GM19025 (cell line): ENCODE data around the gene CGNL1.

ENCODE experiments used
- ATAC-seq: cut with Tn5 transposase; IDR thresholded peaks from one replicate; pipeline ENCODE4 v1.9.1; 2021; ENCODE audit warnings: mild to moderate bottlenecking, low read depth, moderate library complexity; ENCODE audit not compliant: unreplicated experiment

Gene CGNL1

GRCh38 chr15:57419335-57419734 is 43.0 kb downstream of the CGNL1 start:
- ATAC-seq, result no peak

DNA sequence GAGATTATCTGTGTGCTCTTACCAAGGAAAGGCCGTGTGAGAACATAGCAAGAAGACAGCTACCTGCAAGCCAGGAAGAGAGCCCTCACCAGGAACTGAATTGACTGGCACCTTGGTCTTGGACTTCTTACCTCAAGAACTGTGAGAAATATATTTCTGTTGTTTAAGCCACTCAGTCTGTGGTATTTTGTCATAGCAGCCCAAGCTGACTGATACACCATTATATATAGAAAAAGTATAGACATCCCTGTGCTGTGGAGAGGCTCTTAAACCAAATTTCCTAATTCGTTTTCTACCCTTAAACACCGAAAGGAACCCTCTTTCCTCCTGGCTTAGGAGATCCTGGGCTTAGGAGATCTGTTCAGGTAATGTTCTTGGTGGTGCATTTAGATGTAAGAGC is 44.8 kb downstream of the CGNL1 start:
- no peak for ATAC-seq

- no peak for ATAC-seq
Measured at GRCh38 chr15:57421551-57421950, 45.2 kb downstream of the CGNL1 start.

DNA sequence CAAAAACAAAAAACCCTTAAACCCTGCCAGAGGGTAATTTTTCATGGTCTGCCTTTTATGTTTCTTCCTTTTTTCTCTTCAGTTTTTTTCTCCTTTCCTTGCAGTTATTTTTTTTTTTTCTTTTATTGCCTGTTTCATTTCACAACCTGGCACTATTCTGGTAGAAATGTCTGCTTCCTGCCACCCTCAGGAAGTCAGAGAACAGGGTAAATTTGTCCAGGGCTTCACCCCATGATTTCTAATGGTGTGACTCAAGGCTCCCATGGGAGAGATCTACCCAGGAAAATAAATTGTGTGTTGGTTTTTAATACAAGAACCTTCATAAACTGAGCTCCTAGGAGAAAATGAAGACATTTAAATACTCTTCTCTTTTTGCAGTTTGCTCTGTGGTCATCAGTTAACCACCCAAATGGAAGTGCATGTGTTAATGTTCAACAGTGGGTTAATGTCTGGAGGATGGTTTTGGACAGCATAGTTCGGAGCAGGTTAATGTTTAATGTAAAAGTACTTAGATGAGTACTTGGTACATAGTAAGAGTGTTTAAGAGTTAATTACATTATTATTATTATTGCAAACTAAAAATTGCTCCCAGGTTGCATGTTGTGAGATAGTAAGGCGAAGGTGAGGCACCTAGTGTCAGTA is 45.9 kb downstream of the CGNL1 start:
- peak; percentile 86 for ATAC-seq

DNA sequence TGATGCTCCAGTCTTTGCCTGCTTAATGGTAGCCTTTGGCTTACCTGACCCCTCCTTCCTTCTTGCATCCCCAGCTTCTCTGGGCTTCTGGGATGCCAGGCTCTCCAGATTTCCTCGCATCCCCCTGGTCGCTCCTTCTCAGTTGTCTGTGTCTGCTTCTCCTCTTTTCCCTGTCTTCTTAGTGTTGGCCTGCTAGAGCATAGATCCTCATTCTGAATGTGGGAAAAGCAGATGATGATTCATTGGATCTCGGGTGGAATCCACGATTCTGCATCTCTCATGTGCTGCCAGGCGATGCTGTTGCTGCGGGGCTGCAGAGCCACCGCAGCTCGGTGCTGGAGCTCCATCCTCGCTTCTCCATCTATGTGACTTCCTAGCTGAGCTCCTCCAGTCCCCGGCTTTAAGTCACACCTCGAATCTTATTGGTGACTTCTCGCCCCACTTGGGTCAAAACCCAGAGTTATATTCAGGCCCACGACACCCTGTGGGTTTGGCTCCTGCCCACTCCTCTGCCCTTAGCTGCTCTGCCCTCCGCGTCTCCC is 47.4 kb downstream of the CGNL1 start:
- no peak for ATAC-seq

DNA sequence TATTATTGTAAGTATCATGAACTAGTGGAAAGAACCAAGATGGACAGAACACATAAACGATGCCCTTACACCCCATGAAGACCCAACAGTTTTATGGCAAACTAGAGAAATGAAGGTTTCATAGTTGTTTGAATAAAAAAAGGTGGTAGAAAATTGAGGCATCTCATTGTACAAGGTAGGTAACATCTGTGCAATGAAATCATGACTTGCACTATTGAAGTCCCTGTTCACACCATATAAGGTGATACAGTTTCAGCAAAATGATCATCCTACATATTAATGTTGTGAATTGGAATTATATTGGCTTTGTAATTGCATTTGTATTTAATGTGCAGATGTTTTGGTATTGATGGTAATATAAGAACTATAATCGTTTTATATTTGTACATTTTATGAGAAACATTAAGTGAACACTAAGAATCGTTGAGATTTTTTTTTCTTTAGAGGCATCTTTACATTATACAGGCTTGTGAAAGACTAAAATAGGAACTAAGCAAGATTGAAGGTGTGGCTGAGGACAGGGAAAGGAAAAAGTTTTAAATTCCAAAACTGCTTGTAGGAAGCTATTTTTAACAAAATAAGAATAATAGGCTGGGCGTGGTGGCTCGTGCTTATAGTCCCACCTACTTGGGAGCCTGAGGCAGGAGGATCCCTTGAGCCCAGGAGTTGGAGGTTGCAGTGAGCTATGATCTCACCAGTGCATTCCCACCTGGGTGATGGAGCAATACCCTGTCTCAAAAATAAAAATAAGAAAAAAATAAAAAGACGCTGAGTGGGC is 48.5 kb downstream of the CGNL1 start:
- no peak for ATAC-seq

- no peak for ATAC-seq
Measured at GRCh38 chr15:57425842-57426241, 49.5 kb downstream of the CGNL1 start.

GRCh38 chr15:57427367-57427821 is 51.1 kb downstream of the CGNL1 start:
- ATAC-seq, result no peak

DNA sequence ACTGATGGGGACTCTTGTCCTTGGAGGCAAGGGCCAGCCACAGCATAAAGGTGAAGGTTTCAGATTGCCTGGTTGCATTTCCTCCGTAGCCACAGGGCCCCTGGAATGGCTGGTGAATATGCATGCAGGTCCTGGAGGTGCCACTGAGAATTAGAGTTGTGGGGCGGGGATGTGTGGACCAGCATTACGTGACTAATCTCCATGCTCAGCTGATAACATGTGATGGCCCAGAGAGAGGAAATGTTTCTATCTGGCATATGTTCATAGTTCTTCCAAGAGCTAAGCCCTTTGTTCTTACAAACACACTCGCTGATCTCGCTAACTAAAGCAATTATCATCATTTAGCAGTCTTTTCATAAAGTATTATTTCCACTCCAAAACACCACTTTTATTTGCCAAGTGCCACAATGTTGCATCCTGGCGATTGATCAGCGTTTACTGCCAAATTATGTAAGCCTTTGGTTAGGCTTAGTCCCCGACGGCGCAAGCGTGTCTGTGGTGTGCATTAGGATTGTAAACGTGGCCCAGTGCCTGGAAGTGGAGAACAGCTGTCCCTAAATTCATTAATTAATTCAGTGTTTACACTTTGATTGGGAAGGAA is 55.9 kb downstream of the CGNL1 start:
- no peak for ATAC-seq

DNA sequence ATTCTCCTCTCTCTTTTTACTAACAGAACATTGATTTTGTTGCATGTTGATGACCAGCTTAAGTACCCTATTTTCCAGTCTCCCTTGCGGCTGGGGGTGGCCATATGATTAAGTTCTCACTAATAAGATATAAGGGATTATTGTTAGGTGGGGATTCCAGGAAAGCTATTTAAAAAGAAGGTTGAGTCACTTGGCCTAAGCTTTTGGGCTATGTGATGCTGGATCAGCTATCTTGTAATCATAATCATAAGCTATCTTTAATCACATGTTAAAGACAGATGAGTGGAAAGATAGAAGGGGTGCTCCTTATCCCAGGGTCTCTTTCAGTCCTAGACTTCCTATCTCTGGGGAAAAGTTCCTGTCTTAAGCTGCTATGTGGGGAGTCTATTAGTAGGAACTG is 59.9 kb downstream of the CGNL1 start:
- ATAC-seq, result no peak

DNA sequence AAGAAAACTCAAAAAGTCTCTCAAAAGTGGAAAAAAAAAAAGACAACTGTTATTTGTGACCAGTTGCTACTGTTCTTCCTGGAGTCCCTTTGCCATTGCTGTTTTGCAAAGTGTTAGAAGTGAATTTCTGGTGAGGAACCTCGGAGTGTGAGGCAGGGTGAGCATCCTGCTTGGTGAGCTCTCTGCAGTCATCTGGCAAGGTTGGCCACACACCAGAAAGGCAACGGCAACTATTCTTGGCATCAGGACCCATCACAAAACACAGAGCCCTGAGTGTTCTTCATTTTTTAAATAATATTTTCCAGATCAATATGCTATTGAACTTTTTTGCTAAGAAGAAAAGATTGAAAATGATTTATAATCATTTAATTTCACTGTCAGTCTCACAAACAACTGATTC is 60.7 kb downstream of the CGNL1 start:
- ATAC-seq, result no peak

GRCh38 chr15:57437564-57437963 is 61.3 kb downstream of the CGNL1 start:
- ATAC-seq, result no peak

DNA sequence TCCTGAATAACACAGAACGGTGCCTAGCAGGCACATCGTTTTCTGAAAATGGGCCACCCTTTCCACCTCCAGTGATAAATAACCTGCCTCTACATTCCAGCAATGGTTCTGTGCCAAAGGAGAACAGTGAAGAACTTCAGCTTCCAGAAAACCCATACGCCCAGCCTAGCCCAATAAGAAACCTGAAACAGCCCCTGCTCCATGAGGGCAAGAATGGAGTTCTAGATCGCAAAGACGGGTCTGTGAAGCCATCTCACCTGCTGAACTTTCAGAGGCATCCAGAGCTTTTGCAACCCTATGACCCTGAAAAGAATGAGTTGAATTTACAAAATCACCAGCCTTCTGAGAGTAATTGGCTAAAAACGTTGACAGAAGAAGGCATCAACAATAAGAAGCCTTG is 61.9 kb downstream of the CGNL1 start:
- ATAC-seq, result no peak

- no peak for ATAC-seq
Measured at GRCh38 chr15:57439128-57440027, 63.1 kb downstream of the CGNL1 start.

DNA sequence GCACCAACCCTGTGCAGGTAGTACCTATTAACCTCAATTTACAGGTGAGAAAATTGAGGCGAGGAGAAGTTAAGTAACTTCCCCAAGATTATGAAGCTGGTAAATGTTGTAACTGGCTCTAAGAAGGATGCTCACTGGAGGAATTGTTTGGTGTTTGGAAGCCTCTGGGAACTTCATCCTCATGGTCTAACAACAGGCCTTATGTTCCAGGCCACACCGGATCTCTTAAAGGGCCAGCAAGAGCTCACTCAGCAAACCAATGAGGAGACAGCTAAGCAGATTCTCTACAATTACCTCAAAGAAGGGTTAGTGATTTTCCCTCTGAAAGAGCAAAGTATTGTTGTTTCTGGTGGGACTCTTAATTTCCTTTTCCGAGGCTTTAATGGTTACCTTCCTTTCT is 63.9 kb downstream of the CGNL1 start:
- no peak for ATAC-seq

DNA sequence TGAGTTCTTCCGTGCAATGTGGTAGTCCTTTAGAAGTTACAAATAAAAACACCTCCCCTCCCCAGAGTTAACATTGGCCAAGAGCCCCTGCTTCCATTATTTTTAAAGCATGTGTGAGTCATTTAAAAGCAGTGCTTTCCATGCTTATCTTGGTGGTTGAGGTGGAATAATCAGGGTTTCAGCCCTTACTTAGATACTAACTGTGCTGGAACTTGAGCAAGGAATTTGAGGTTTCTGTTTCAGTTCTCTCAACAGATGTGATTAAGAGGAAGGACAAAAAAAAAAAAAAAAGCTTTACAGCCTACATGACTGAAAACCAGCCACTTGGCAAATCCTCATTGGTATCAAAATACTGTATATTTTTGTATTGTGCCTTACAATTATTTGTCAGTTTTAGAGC is 64.5 kb downstream of the CGNL1 start:
- ATAC-seq, result no peak

GRCh38 chr15:57442335-57442734 is 66.0 kb downstream of the CGNL1 start:
- no peak for ATAC-seq

GRCh38 chr15:57443486-57443885 is 67.2 kb downstream of the CGNL1 start:
- no peak for ATAC-seq

DNA sequence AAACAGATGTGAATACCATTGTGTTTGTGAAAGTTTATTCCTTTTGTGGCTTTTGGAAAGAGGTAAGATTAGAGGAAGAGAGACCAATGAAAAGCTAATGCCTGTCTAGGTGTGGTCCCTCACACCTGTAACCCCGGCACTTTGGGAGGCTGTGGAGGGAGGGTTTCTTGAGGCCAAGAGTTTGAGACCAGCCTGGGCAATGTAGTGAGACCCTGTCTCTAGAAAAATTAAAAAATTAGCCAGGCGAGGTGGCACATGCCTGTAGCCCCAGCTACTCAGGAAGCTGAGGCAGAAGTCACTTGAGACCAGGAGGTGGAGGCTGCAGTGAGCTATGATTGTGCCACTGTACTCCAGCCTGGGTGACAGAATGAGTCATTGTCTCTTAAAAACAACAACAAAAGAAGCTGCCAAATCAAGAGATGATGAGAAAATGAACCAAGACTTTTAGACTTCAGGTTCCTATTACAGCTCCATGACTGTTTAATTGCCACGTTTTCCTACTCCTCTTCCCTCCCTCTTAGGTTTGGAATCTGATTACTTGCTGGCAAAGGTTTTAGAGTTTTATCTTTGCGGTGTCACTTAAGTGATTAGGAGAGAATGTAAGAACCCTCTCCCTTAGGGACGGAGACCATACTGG is 68.7 kb downstream of the CGNL1 start:
- no peak for ATAC-seq

DNA sequence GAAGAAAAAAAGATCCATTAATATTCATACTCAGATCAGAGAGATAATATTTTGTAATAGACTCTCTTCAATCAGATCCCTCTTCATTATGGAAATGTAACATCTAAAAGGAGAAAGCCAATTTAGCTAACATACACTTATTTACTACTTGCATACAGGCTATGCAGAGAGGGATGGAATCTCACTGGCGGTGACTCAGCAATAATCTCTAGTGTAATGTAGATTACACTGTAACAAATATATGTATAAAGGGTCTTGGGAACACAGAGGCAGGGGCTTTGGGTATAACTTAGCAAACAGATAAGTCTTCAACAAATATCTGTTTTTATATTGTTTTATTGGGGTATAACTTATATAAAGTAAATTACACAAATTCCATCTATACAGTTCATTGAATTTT is 69.6 kb downstream of the CGNL1 start:
- ATAC-seq, result no peak
